ENCODE data around the gene OXLD1.
"Not testable (repeated sequence)": the region's sequence is repeated elsewhere in the genome, so short reads cannot be mapped to it uniquely, and the experiment has no call there.

The OXLD1 gene

GRCh38 chr17:81648707-81649085 is 17.7 kb downstream of the OXLD1 start:
- DNase-seq: no peak

- no peak for DNase-seq
Observed at GRCh38 chr17:81648013-81648706, 18.2 kb downstream of the OXLD1 start.

DNA sequence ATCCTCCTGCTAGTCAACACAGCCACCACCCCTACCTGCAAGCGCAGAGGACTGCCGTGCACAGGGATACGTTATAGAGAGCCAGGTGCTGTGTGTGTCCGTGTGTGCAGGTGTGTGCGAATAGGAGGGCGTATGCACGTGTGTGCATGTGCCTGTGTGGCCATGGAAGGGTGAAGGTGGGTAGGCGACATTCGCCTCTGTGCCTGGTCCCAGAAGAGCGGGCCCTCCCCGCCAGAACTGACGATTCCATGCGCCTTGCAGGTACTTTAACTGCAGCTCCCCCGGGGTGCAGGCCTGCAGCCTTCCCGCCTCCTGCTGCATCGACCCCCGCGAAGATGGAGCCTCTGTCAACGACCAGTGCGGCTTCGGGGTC is 18.8 kb downstream of the OXLD1 start:
- DNase-seq: no peak

DNA sequence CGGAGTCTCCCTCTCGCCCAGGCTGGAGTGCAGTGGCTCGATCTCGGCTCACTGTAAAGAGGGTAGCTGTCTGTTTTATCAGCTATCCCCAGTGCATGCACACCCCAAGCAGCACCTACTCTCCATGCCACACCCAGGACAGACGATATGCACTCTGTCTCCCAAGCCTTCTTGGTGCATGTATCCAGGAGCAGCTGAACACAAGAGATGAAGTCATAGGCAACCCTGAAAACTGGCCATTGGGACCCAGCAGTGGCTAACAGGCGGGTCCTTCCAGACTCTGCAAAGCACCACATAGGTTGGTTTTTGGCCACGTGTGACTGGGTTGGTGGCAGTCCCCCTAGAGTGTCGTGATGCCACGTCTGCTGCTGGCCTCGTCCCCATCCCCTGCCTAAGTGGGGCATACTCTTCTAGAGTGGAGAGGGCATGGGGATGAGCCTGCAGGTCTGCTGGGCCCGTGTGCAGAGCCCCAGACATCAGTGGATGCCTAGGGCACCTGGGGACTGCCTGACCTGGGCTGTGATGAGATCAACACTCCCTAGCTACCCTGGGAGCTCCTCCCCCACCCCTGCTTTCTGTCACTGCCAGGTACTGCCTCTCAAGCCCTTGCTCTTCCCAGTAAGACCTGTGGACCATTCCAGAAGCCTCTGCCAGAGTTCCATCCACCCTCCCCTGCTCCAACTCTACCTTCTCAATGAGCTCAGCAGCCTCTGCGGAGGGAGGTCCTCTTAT is 19.4 kb downstream of the OXLD1 start:
- DNase-seq: peak; percentile 59 to 72

GRCh38 chr17:81644976-81645952 is 21.1 kb downstream of the OXLD1 start:
- no peak for DNase-seq

GRCh38 chr17:81644496-81644895 is 21.9 kb downstream of the OXLD1 start:
- no peak for DNase-seq

GRCh38 chr17:81641825-81642489 is 24.4 kb downstream of the OXLD1 start:
- DNase-seq: no peak

DNA sequence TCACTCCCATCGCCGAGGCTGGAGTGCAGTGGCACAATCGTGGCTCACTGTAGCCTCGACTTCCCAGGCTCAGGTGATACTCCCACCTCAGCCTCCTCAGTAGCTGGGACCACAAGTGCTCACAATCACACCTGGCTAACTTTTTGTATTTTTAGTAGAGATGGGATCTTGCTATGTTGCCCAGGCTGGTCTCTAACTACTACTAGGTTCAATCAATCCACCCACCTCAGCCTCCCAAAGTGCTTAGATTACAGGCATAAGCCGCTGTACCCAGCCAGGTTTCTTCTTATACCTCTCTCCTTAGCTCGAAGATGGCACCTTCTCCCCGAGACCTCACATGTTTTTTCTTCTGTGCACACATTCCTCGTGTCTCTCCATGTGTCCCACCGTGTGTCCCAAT is 26.4 kb downstream of the OXLD1 start:
- DNase-seq: no peak

GRCh38 chr17:81638683-81639082 is 27.7 kb downstream of the OXLD1 start:
- no peak for DNase-seq

GRCh38 chr17:81636505-81637288 is 29.7 kb downstream of the OXLD1 start, which contains the start of the genes NPLOC4 and TSPAN10:
Gene NPLOC4, minus strand, starts transcription at chr17:81637112. Its CDS starts 182 bp downstream, at chr17:81636930.
Gene TSPAN10, plus strand, starts transcription at chr17:81637196. Its CDS starts 5,217 bp downstream, at chr17:81642413.
- DNase-seq: no peak

GRCh38 chr17:81635973-81636504 is 30.4 kb downstream of the OXLD1 start:
- no peak for DNase-seq

DNA sequence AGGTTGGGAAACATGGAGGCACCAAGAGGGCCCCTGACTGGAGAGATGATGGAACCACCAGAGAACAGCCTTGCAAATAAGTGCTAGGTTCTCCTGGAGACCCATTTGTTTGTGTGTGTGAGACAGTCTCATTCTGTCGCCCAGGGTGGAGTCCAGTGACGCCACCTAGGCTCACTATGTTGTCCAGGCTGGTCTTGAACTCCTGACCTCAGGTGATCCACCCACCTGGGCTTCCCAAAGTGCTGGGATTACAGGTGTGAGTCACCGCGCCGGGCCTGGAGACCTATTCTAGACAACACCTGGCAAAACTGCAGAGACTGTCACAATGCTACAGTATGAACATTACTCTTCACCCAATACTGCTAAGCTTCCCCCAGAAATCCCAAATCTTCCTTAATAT is 31.0 kb downstream of the OXLD1 start:
- DNase-seq: no peak

GRCh38 chr17:81631482-81631881 is 34.9 kb downstream of the OXLD1 start:
- no peak for DNase-seq

- DNase-seq: no peak
Observed at GRCh38 chr17:81630274-81630673, 36.1 kb downstream of the OXLD1 start.

DNA sequence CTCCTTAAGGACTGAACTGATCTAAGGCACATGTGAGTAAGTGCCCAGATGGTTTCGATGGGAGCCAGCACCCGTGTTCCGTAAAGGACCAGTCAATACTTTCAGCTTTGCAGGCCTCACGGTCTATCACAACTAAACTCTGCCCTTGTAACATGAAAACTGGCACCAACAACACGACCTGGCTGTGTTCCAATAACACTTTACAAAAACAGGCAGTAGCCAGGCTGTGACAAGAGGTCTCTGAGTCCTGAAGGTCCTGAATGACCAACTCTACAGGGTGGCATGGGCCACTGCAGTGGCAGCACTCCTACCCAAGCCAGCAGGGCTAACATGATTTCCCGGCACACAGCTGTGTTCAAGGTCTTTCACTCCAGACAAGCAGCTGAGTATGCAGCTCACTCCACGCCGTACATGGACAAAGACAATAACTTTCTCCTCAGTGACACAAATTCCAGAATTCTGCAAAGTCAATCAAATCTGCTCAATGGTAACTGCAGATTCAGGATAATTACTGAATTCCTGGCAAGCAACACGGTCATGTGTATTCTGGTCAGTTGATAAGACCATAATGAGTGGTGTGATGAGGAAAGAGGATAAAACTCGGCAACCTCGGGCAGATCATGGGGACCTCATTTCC is 44.8 kb downstream of the OXLD1 start:
- no peak for DNase-seq

DNA sequence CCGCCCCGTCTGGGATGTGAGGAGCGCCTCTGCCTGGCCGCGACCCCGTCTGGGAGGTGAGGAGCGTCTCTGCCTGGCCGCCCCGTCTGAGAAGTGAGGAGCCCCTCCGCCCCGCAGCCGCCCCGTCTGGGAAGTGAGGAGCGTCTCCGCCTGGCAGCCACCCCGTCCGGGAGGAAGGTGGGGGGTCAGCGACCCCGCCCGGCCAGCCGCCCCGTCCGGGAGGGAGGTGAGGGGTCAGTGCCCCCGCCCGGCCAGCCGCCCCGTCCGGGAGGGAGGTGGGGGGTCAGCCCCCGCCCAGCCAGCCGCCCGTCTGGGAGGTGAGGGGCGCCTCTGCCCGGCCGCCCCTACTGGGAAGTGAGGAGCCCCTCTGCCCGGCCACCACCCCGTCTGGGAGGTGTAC is 48.1 kb downstream of the OXLD1 start:
- DNase-seq: not testable (repeated sequence)

DNA sequence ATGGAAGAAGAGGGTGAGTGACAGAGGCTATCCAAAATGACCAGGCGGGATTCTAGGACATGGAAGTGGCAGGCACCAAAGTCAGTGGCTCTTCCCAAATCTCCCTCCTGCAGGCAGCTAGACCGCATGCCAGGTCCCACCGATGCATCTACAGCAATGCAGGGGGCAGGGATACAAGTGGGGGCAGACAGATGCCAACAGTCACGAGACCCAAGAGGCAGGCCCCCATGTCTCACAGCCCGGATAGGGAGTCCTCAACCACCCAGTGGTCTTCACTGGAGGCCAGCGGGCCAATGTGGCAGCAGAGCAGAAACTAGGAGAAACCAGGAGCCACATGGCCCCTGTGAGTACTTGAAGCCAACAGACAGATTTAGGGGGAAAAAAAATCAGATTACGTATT is 49.5 kb downstream of the OXLD1 start:
- no peak for DNase-seq

DNA sequence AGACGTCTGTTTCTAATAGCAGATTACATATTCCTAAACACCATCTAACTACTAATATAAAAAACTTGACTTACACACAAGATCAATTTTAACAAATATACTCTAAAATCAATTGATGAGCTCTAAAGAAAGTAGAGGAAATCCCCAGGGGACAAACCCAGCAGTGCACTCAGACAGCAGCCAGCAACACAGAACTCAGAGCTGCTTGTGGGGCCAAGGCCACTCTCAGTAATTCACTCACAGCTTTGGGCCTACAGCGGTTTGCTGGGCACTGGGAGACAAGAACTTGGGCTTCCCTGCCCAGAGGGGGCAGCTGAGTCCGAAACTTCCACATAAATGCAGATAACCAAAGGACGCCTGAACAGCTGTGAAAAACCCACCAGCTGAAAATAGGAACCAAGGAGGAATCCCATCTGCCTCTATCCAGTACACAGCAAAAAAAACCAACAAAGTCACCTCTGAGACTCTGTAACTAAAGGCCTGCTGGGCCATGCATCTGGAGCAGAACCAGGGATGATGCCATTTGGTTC is 50.9 kb downstream of the OXLD1 start:
- DNase-seq: no peak

All from cerebellar nuclear complex (tissue), 1 donor.